ENCODE data around the gene COASY.

Gene COASY

DNA sequence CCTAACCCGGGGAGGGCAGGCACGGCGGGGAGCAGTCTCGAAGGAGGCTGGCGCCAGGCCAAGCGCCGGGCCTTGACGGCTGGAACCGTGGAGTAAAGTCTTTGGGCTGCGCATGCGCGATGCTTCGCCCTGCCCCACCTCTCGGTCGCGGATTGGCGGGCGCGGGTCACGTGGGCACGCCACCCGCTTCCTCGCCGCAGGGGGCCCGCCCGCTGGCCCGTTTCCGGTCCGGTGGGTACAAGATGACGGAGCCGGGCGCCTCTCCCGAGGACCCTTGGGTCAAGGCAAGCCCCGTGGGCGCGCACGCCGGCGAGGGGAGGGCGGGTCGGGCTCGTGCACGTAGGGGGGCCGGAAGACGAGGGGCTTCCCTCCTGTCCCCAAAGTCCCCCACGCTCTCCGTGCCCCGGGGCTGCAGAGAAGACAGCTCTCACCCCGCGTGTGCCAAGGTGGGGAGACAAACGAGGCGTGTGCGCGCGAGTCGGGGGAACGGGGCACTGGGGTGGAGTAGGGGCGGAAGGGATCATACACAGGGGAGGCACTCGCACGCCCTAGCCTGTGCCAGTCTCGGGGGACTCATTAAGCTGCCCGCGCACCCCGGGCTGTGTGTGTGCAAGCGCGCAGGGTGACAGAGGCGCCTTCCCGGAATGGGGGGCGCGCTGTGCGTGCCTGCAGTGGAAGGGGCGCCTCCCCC is 5.1 kb downstream of the COASY start, which contains the start of gene MLX:
Gene MLX, plus strand, starts transcription at position 218 of the 691 bp plus-strand sequence. Its CDS starts 25 bp downstream, at position 243.
- intact Hi-C loops (cut with DNase I): no loop called here
- DNase-seq: peak; percentile 88 to 99 (median 91)

DNA sequence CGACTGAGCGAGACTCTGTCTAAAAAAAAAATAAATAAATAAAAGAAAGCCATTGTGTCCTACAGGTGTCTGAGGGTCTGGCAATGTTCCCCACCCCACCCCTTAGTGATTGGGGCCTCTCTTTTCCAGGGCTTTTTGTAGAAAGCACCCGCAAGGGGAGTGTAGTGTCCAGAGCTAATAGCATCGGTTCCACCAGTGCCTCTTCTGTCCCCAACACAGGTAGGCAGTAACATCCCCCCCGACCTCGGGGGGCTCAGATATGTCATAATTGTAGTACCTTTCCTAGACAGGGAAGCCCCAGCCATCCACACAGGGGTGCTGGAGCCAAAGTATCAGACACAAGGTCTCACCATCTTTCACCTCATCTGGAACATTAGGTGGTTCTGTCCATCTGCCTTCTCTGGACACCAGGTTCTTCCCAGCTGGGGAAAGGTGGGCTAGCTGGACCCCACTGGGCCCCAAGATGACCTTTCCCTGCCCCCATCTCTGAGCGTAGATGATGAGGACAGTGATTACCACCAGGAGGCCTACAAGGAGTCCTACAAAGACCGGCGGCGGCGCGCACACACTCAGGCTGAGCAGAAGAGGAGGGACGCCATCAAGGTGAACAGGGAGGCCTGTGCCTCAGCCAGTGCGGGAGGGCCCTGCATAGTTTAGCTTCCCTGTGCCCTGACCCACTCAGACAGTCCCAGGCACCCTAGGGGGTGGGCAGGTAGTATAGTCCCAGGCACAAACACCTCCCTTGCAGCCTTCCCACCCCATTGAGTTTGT is 6.6 kb downstream of the COASY start:
- peak in 1 of 10 donors; percentile 73 for DNase-seq
- intact Hi-C loops (cut with DNase I): no loop called here

DNA sequence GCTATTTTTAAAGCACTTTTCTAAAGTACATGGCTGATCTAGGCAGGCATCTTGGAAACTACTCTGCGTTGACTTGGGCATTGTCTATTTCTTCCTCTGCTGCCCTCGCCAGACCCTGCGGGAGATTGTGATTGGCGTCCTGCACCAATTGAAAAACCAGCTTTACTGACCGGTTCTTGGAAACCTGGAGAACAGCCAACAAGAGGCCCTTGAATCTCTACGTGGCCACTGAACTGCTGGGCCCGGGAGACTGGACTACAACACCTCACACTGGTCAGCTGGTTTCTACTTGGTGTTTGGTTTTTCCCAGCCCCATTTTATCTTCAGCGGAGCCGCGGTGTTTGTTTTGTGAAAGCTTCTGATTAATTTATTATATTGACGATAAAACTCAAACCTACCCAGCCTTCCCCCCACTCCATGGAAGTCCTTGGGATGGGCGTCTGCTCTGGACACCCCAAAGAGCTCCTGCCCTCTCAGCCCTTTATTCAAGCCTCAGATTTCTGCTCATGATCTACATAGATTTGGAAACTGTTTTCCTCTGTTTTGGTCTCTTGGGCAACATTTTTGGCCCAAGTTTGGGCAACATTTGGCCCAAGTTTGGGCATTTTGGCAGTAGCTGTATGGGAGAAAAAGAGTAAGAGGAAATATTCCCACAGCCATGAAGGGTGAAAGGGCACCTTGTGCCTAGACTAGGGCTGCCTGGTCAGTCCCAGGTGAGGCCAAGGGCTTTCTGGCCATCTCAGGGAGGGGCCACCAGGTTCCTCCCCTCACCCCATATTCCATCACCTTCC is 9.7 kb downstream of the COASY start:
- intact Hi-C loops (cut with DNase I): no loop called here
- peak in 1 of 10 donors; percentile 29 for DNase-seq

DNA sequence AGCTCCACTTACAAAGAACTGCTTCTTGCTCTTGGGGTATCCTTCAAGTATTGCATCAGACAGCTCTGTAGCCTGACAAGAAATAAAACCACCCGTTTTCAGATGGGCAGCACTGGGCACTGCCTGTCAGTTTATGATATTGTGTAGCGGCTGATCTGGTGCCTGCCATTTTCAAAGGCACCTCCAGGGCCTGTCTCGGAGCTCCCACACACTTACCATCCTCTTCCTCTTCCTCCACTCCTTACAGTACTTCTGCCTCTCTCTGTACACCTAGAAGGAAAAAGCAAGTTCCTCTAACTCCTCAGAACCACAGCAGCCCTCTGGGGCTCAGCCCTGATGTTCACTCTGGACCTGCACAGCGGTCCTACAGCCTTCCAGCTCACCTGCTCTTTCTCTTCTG is 11.1 kb downstream of the COASY start:
- intact Hi-C loops (cut with DNase I): no loop called here
- no peak for DNase-seq

DNA sequence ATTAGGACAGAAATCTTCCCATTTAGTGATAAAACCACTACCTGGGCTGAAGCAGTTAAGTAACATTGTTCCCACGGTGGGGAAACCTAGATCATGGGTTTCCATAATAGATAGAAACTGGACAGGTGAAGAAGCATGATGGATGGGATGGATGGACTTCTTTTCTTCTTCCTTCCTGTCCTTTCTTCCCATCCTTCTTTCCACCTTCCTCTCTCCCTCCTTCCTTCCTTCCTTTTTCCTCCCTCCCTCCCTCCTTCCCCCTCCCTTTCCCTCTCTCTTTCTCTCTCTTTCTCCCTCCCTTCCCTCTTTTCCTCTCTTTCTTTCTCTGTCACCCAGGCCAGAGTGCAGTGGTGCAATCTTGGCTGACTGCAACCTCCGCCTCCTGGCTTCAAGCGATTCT is 12.5 kb downstream of the COASY start:
- no peak for DNase-seq
- intact Hi-C loops (cut with DNase I): no loop called here

DNA sequence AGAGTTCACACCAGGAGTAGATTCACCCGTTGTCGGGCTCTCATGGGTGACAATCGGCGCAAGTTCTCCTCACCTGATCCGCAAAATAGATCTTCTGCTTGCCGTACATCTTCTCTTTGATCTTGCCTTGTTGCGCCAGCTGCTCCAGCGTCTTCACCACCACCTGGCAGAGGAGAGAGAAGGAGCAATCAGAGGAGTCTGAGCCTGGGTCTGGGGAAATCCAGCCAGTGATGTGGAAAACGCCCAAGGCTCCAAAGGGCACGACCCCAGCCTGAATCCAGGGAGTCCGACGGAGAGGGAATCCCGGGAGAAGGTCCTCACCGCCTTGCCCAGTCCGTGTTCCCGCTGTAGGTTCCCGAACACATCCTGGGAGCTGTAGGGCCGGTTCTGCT is 15.2 kb downstream of the COASY start:
- DNase-seq: no peak
- intact Hi-C loops (cut with DNase I): loop anchor here (2.0 kb wide), 1 partner anchor 100 kb away; the partner anchor contains the start of gene PLEKHH3

DNA sequence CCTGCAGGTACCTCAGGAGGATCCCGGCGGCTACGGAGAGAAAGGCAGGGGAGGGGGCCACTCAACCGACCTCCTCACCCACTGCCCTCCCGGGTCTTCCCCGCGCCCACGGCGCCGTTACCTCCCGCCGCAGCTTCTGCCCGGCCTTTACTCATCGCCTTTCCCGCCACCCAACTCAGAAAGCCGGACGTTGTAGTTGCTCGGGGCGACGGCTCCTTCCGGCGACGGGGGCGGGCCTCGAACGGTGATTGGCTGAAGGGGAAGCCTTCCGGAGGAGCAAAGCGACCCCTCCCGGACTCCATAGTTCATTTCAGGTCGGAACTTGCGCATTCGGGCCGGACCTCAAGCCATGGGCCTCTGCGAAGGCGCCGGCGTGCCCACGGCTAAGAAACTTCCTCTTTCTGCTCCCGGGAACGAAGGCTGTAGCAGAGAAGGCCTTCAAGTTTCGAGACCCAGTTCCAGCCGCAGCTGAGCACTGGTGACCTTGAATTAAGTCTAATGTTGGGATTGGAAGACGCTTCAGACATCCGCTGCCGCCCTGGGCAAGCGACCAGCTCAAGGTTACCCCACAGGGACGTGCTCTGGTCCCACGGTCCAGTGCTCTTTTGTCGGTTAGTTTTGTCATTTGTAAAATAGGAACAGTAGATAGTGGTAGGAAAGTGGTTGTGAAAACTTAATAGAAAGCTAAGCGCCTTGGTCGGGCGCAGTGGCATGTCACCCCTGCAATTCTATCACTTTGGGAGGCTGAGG is 15.8 kb downstream of the COASY start, which contains the start of gene PSMC3IP:
Gene PSMC3IP, minus strand, starts transcription at position 198 of the 750 bp plus-strand sequence. Its CDS starts 43 bp downstream, at position 155.
- intact Hi-C loops (cut with DNase I): loop anchor here (2.0 kb wide), 1 partner anchor 99 kb away; the partner anchor contains the start of gene PLEKHH3
- peak; percentile 92 to 99 (median 96) for DNase-seq

DNA sequence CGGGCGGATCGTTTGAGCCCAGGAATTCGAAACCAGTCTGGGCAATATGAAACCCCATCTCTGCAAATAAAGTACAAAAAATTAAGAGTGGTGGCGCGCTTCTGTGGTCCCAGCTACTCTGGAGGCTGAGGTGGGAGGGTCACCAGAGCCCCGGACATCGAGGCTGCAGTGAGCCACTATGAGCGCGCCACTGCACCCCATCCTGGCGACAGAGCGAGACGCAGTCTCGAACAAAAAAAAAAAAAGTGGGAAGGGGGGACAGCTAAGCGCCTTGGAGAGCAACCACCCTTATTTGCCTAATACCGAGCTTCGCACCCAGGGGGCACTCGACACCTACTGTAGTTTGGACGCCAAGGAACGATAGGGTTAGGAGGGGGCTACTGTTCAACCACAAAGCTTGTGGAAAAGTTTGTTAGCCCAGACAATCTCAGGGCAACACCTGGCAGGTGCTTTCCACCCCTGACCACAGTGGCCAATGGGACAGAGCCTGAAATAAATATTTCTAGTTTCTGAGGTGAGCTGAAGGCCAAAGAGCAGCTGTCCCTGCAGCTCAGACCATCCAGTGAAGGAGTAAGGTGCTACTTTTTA is 16.4 kb downstream of the COASY start:
- intact Hi-C loops (cut with DNase I): no loop called here
- peak in 9 of 10 donors; percentile 46 to 92 (median 70) for DNase-seq

DNA sequence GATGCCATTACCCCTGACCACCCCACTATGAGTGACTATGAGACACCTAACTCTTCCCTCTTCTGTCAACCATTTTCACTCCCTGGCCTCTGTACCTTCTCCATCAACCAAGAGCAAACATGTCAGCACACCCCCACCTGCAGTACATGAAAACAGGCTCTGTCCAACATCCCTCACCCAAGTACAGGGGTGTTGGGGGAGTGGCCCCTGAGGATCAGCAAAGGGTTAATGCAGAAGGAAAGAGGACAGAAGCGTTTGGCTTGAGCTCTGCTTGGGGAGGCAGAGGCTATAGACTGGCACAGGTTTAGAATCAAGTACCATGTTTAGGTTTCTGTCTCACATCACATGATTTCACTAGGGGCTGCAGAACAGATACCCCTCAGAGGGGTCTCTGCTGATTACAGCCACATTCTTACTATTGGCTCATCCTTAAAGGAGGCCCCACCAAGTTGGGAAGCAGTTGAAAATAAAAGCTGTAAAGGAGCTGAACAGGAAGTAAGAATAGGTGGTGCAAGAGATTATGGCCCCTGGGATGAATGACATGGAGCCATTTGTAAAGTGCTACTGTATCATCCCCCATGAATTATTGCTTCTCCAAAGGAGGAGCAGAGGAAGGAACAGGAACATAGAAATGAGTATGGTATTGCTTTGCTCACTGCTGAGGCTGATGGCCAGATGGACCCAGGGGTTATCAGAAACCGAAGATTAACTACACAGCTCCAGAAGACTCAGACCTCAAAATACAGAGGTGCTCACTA is 18.0 kb downstream of the COASY start:
- intact Hi-C loops (cut with DNase I): no loop called here
- DNase-seq: no peak

DNA sequence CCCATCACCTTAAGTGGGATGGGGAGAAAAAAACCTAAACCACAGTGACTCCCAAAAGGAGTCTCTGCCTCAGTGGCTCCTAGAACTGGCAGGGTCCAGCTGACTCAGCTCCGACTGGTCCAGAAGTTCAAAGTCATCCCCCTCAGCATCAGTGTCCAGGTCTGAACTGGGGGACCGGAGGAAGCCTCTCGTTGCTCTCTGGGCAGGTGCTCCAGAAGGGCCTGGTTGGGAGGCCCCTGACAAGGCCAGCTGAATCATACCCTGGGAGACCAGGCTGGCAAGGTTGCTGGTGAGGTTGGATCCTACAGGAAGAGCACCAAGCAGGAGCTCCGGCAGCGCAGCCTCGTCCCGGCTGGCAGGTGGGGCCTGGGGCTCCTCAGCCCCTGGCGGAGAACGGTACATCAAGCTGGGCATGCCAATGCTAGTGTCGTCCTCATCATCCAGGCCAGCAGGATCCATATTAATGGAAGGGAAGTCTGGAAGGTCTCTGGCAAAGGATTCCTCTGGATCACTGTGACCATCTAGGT is 19.9 kb downstream of the COASY start:
- no peak for DNase-seq
- intact Hi-C loops (cut with DNase I): no loop called here

DNA sequence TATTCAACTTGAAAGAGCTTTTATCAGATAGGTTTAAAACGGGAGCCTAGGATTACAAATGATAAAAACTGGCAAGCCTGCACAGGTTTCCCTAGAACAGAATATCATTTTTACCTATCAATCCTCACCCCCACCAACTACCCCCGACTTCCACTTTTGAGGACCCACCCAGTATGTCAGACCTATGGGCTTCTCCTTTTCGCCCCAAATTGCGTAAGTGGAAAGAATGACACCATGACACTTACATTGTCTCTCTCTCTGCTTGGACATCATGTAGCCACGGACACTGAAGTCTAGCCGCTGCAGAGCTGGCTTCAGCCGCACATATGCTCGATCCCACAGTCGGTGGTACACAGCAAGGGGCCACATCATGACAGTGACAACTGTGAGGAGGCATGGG is 22.9 kb downstream of the COASY start:
- DNase-seq: no peak
- intact Hi-C loops (cut with DNase I): no loop called here

DNA sequence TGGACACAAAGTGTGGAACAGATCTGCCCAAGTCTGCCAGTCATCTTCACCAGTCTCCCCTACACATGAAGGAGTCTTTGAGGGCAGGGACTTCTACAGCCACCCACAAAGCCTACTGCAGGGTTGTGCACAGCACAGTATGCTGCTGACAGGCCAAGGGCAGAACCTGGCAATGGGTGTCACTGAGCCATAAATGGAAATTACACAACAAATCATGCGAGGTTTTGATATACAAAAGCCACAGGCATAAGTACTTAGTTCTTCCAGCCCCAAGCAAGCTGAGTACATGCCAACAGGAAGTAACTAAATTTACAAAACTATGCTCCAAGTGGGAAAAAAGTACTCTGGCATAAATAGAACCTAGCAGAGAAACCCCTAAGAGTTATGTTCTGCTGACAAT is 23.4 kb downstream of the COASY start:
- intact Hi-C loops (cut with DNase I): no loop called here

DNA sequence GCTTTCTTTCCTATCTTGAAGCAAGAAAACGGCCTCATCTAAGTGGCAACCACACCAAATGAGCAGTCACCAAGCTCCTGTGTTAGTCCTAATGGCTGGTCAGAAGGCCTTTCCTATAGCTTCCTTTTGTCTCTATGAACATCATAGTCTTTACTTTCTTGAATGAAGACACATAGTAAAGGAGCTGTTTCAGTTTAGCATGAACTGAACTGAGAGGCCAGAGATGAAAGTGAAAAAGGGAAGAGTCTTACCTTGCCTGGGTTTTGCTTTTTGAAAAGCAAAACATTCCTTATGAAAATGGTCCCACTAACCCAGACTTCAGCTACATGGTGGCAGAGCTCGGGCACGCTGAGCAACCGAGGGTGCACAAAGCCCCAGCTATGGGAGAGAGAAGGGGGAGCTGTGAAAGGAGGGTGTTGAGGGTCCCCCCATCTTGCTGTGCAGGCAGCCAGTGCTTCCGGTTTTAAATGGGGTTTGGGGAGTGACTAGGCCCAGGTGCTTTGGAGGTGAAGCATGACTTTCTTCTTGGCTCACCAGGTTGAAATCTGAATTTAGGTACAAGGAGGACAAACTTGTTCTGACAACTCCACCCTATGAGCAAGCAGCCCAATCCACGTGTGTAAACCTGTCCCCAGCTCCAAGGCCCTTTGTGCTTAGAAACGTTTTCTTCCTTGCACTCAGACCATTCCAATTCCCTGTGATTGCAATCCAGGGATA is 24.7 kb downstream of the COASY start:
- intact Hi-C loops (cut with DNase I): no loop called here
- no peak for DNase-seq

More for the DNA sequence above, 23.4 kb downstream of the COASY start:
- no peak for DNase-seq

DNA sequence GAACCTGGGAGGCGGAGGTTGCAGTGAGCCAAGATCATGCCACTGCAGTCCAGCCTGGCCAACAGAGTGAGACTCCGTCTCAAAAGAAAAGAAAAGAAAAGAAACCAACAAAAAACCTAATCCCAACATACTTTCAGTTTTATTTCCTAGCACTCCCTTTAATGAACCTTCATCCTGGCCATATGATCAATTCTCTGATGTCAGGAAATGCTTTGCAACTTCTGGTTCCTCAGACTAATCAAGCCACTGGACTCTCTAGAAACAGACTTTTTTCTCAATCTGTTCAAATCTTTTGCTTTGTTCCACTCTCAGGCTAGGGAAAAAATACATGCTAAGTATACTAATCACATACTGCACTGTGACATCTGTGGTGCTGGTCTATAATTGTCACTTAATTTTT is 28.9 kb downstream of the COASY start:
- no peak for DNase-seq
- intact Hi-C loops (cut with DNase I): no loop called here

DNA sequence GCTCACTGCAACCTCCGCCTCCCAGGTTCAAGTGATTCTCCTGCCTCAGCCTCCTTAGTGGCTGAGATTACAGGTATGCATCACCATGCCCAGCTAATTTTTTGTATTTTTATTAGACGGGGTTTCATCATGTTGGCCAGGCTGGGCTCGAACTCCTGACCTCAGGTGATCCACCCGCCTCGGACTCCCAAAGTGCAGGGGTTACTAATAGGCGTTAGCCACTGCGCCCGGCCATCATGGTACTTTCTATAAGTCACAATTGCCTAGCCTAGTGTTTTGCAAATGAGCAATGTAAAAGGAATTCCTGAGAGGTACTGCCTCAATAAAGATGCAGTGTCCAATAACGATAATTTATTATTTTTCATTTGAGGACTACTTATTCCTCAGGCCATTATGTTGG is 29.5 kb downstream of the COASY start:
- intact Hi-C loops (cut with DNase I): no loop called here
- no peak for DNase-seq

DNA sequence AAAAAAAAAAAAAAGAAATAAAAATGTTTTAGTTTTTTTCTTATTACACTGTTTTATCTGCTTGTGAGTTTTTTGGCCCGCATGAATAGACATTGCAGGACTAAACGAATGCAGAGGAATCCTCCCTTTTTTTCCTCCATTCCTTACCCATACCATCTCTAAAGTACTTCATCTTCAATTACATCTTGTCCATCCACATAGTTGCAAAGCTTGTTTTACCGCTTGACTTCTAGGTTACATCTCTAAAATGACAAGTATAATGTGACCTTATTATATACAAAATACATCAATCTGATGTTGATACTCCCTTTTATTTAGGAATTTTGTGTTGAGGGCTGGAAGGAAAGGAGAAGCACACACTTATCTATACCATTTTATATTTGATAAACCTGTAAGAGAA is 34.4 kb downstream of the COASY start:
- intact Hi-C loops (cut with DNase I): no loop called here
- no peak for DNase-seq

DNA sequence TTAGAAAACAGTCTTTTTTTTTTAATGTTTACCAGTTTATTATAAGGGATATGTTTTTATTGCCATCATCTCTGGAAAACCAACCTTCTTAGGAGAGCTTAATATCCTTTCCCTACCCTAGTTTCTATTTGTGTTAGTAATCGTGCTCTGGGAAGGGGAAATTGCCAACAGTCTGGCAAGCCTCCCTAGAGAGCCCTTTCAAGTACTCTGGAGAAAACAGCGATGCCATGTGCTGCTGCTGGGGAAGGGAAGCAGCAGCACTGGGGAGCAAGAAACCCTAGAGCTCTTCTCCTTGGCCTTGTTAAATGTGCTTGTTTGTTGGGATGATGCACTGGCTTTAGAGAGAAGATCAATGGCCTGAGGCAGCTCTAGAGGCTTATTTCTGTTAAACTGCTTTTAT is 37.0 kb downstream of the COASY start:
- peak in 1 of 10 donors; percentile 40 for DNase-seq
- intact Hi-C loops (cut with DNase I): no loop called here

DNA sequence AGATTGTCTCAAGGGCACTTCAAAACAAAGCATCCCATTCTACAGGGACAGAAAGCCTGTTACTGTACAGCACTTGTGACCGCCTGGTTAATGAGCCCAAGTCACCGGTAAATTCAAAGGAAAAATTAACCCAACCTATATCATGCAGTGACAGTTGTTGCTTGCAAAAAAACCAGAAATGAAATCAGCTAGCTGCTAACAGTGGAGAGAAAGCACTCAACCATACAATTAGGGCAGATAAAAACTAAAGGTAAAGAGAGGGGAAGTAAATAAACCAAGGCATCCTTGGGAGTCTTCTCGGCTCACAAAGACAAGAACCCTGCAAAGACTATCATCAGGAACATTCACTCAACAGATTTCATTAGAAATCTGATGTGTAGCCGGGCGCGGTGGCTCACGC is 41.4 kb downstream of the COASY start:
- intact Hi-C loops (cut with DNase I): no loop called here
- DNase-seq: no peak
